HCT116 (cell line): ENCODE results near the gene RENBP. TPM values are rescaled to one million over a fixed set of nuclear protein-coding genes. Genes with fewer than 3 reads are reported as not detected.

Source experiments
- ATAC-seq: fragments of 200-7000 bp; cut with Tn5 transposase; 2 replicates; pipeline ENCODE4 v1.9.1; 2020; ENCODE audit warnings: mild to moderate bottlenecking, moderate library complexity
- BruUV-seq: library from RNA; stranded (reverse); fragments of 400-500 nt; replicated peaks from 2 replicates; lab custom pipeline; 2021; lab: Mats Ljungman, UMichigan
- CTCF ChIA-PET: fragments of 300-600 bp; sonication (Branson Sonifier 250); formaldehyde crosslinking; loops from one replicate; lab custom pipeline; 2021; ENCODE audit warnings: antibody characterized with exemption; lab: Charles Lee
- POLR2A ChIA-PET: fragments of 300-600, 350-600 bp; sonication (Branson Sonifier 250); formaldehyde crosslinking; loops from one replicate; lab custom pipeline; 2021; ENCODE audit warnings: antibody characterized with exemption; lab: Charles Lee
- RAD21 ChIA-PET, 2 experiments: fragments of 300-600 bp; sonication (Branson Sonifier 250); formaldehyde crosslinking; loops; one replicate each; lab custom pipeline; 2023; ENCODE audit warnings: low total read pairs in 2 of 2; ENCODE audit not compliant: uncharacterized antibody in 2 of 2, unreplicated experiment in 2 of 2, low non-redundant PET in 1 of 2; lab: Charles Lee
- DNase-seq: peaks from one replicate; pipeline ENCODE4 v3.0.0-alpha.2; 2010; ENCODE audit warnings: low read depth, low spot score
- H2AFZ ChIP-seq: fragments of 200-600 bp; shearing (Covaris generic), sonication (generic); 2 replicates; pipeline ENCODE4 v1.6.1; 2017; ENCODE audit warnings: low read depth, mixed run types, mixed read lengths, antibody characterized with exemption, low read length; ENCODE audit not compliant: poor library complexity, severe bottlenecking
- H3K27ac ChIP-seq: 2 replicates; pipeline ENCODE4 v1.5.1; 2012; ENCODE audit warnings: low read depth, low read length
- H3K27me3 ChIP-seq: fragments of 200-600 bp; sonication (generic); 2 replicates; pipeline ENCODE4 v1.6.1; 2016; ENCODE audit warnings: mixed run types, low read length, mixed read lengths; ENCODE audit not compliant: insufficient read depth
- H3K36me3 ChIP-seq, 2 experiments: fragments of 200-500 bp in 1 of 2; fragments of 200-600 bp in 1 of 2; sonication (Bioruptor generic) in 1 of 2; sonication (generic) in 1 of 2; 2 replicates each; pipeline versions ENCODE4 v1.5.1 to v1.6.1; 2014 to 2016; ENCODE audit warnings: low read length in 2 of 2, inconsistent platforms in 1 of 2, mixed read lengths in 1 of 2, mixed run types in 1 of 2; ENCODE audit not compliant: insufficient read depth in 2 of 2, control insufficient read depth in 1 of 2
- H3K4me1 ChIP-seq, 2 experiments: fragments of 200-600 bp in 1 of 2; sonication (generic) in 1 of 2; 2 replicates each; pipeline versions ENCODE4 v1.5.1 to v1.6.1; 2012 to 2017; ENCODE audit warnings: low read length in 2 of 2, inconsistent platforms in 1 of 2, mild to moderate bottlenecking in 1 of 2, mixed read lengths in 1 of 2, mixed run types in 1 of 2, moderate library complexity in 1 of 2; ENCODE audit not compliant: insufficient read depth in 2 of 2, control insufficient read depth in 1 of 2
- H3K4me2 ChIP-seq: fragments of 200-600 bp; sonication (generic); 2 replicates; pipeline ENCODE4 v1.6.1; 2017; ENCODE audit warnings: mixed run types, low read length, mixed read lengths
- H3K4me3 ChIP-seq, 2 experiments: fragments of 200-600 bp in 1 of 2; sonication (generic) in 1 of 2; replicated peaks in 1 of 2; 2 replicates each; pipeline ENCODE4 v1.5.1; 2011 to 2016; ENCODE audit warnings: low read length in 2 of 2, control low read depth in 1 of 2, low read depth in 1 of 2, mild to moderate bottlenecking in 1 of 2, mixed read lengths in 1 of 2, mixed run types in 1 of 2
- H3K79me2 ChIP-seq: fragments of 200-600 bp; sonication (generic); 2 replicates; pipeline ENCODE4 v1.6.1; 2017; ENCODE audit warnings: mild to moderate bottlenecking, mixed run types, low read length, moderate library complexity, mixed read lengths; ENCODE audit not compliant: insufficient read depth
- H3K9ac ChIP-seq: fragments of 200-600 bp; sonication (generic); 2 replicates; pipeline ENCODE4 v1.6.1; 2016; ENCODE audit warnings: low read length, mixed read lengths
- H3K9me2 ChIP-seq: fragments of 200-600 bp; sonication (generic), shearing (Covaris generic); 2 replicates; pipeline ENCODE4 v1.6.1; 2017; ENCODE audit warnings: mixed run types, mild to moderate bottlenecking, moderate library complexity; ENCODE audit not compliant: insufficient read depth
- H3K9me3 ChIP-seq, 2 experiments: fragments of 200-500 bp in 1 of 2; fragments of 200-600 bp in 1 of 2; sonication (Bioruptor generic) in 1 of 2; sonication (generic) in 1 of 2; 2 replicates each; pipeline ENCODE4 v1.6.1; 2014 to 2017; ENCODE audit warnings: low read length in 2 of 2, mixed read lengths in 2 of 2, inconsistent platforms in 1 of 2, low read depth in 1 of 2, mild to moderate bottlenecking in 1 of 2, mixed run types in 1 of 2, moderate library complexity in 1 of 2; ENCODE audit not compliant: control insufficient read depth in 1 of 2, insufficient read depth in 1 of 2
- H4K20me1 ChIP-seq: fragments of 200-600 bp; sonication (generic), shearing (Covaris generic); 2 replicates; pipeline ENCODE4 v1.6.1; 2017; ENCODE audit warnings: mixed run types, mild to moderate bottlenecking, moderate library complexity; ENCODE audit not compliant: insufficient read depth
- CBX3 ChIP-seq: IDR thresholded peaks from 2 replicates; pipeline ENCODE4 v1.6.1; 2012; ENCODE audit warnings: low read depth
- CEBPB ChIP-seq: IDR thresholded peaks from 2 replicates; pipeline ENCODE4 v1.6.1; 2012; ENCODE audit warnings: low read depth
- EGR1 ChIP-seq: IDR thresholded peaks from 2 replicates; pipeline ENCODE4 v1.6.1; 2012; ENCODE audit warnings: low read depth
- ELF1 ChIP-seq: IDR thresholded peaks from 2 replicates; pipeline ENCODE4 v1.6.1; 2012; ENCODE audit warnings: low read depth, borderline replicate concordance
- EZH2 ChIP-seq: fragments of 200-600 bp; sonication (generic); IDR thresholded peaks from 2 replicates; pipeline ENCODE4 v1.6.1; 2017; ENCODE audit warnings: antibody characterized with exemption, mixed run types
- EZH2phosphoT487 ChIP-seq: fragments of 200-600 bp; IDR thresholded peaks from 2 replicates; pipeline ENCODE4 v1.6.1; 2018; ENCODE audit warnings: antibody characterized with exemption, borderline replicate concordance
- FOSL1 ChIP-seq: IDR thresholded peaks from 2 replicates; pipeline ENCODE4 v1.6.1; 2012; ENCODE audit warnings: low read depth
- POLR2AphosphoS5 ChIP-seq: IDR thresholded peaks from 2 replicates; pipeline ENCODE4 v1.6.1; 2011; ENCODE audit warnings: mild to moderate bottlenecking, low read depth, low read length, moderate library complexity
- TCF7L2 ChIP-seq: IDR thresholded peaks from 2 replicates; pipeline ENCODE4 v1.7.0; 2011; ENCODE audit warnings: borderline replicate concordance, inconsistent platforms; ENCODE audit not compliant: insufficient read depth, insufficient read length; ENCODE audit errors: extremely low read depth
- ZFX ChIP-seq: fragments of 450-650 bp; IDR thresholded peaks from 2 replicates; pipeline ENCODE4 v1.6.1; 2017
- ZNF274 ChIP-seq: fragments of 200-500 bp; sonication (Bioruptor generic); IDR thresholded peaks from 2 replicates; pipeline ENCODE4 v1.6.1; 2014; ENCODE audit warnings: mild to moderate bottlenecking, low read depth, low read length, inconsistent platforms
- intact Hi-C: fragments of 100-400 bp; cut with micrococcal nuclease; formaldehyde crosslinking; loops from 2 replicates; pipeline ENCODE4 v1.10.0; 2022
- total RNA-seq: library from RNA; stranded (reverse); gene quantifications from one replicate; pipeline ENCODE4 v1.2.1, GENCODE V29; 2021; ENCODE audit not compliant: unreplicated experiment
- TF ChIP-seq, protein P1 (sequence below): IDR thresholded peaks from 2 replicates; pipeline ENCODE4 v1.6.1; 2012
- TF ChIP-seq, protein P2 (sequence below): IDR thresholded peaks from 2 replicates; pipeline ENCODE4 v1.6.1; 2012; ENCODE audit warnings: low read depth
- TF ChIP-seq, protein P3 (sequence below), 3 experiments: fragments of 200-600 bp in 1 of 3; sonication (generic) in 1 of 3; IDR thresholded peaks in 2 of 3; conservative IDR thresholded peaks in 1 of 3; 2 replicates each; pipeline ENCODE4 v1.5.1; 2012 to 2017; ENCODE audit warnings: low read depth in 2 of 3, low read length in 2 of 3, antibody characterized with exemption in 1 of 3, borderline replicate concordance in 1 of 3, control low read depth in 1 of 3, mild to moderate bottlenecking in 1 of 3, mixed read lengths in 1 of 3, mixed run types in 1 of 3, moderate library complexity in 1 of 3; ENCODE audit not compliant: insufficient read depth in 1 of 3
- TF ChIP-seq, protein P4 (sequence below): IDR thresholded peaks from 2 replicates; pipeline ENCODE4 v1.6.1; 2012

RENBP gene
- total RNA-seq, 1 experiment from 2014 or later, result 1.3 TPM

DNA sequence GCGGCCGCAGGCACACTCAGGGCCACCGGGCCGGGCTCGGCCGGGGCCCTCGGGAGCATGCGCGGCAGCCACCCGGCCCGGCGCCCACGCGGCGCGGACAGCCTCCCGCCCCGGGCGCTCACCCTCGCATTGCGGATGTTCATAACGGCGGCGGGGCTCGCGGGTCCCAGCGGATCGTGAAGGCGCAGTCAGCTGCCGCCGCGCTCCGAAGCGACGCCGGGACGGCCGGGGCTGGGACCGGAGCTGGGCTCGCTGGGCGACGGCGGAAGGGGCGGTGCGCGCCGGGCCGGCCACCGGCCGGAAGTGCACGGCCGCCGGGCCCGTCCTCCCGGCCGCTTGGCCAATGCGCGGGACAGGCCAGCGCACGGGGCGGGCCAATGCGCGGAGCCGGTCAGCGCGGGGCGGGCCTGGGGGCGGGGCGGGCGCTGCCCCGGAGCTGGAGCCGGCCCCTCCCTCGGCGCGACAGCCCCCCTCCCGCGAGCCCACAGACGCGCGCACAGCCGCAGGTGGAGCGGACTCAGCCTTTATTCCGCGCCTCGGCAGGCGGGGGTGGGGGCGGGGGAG, 9.6 kb downstream of the RENBP start, which contains the start of gene NAA10:
NAA10 (minus strand) TSS at position 276 of the 564 bp plus-strand sequence; CDS start at position 143, 133 bp downstream.
- POLR2A ChIA-PET, result interaction anchor here (0.7 to 0.8 kb wide), 2 partner anchors 10 to 12 kb away, joined by 3 read pairs; no protein-coding TSS in a partner anchor

More for the DNA sequence above, 9.6 kb downstream of the RENBP start, which contains the start of gene NAA10:
- RAD21 ChIA-PET, result no interaction called here
- Histone ChIP-seq H3K4me3 (peak within 1 kb of the TSS; percentile 71 to 77), H4K20me1 (no peaks in the 10 kb centered on the region), H3K9me3 (no peaks in the 10 kb centered on the region), H3K4me1 (peaks cover 4 to 13% of the 10 kb centered on the region in 2 experiments; a peak in 3 of 4 replicates), H3K79me2 (peaks cover 30% of the 10 kb centered on the region), H2AFZ (no peak within 1 kb of the TSS), H3K4me2 (peak within 1 kb of the TSS; percentile 80), H3K9me2 (no peaks in the 10 kb centered on the region), H3K27ac (peak within 1 kb of the TSS; percentile 74), H3K9ac (peak within 1 kb of the TSS; percentile 81), H3K27me3 (no peaks in the 10 kb centered on the region), H3K36me3 (peaks cover 0 to 5% of the 10 kb centered on the region in 2 experiments; a peak in 2 of 4 replicates)
- intact Hi-C loops, result no loop called here
- TF ChIP-seq, protein P1, sequence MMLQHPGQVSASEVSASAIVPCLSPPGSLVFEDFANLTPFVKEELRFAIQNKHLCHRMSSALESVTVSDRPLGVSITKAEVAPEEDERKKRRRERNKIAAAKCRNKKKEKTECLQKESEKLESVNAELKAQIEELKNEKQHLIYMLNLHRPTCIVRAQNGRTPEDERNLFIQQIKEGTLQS, result no peak
- TF ChIP-seq, protein P2, sequence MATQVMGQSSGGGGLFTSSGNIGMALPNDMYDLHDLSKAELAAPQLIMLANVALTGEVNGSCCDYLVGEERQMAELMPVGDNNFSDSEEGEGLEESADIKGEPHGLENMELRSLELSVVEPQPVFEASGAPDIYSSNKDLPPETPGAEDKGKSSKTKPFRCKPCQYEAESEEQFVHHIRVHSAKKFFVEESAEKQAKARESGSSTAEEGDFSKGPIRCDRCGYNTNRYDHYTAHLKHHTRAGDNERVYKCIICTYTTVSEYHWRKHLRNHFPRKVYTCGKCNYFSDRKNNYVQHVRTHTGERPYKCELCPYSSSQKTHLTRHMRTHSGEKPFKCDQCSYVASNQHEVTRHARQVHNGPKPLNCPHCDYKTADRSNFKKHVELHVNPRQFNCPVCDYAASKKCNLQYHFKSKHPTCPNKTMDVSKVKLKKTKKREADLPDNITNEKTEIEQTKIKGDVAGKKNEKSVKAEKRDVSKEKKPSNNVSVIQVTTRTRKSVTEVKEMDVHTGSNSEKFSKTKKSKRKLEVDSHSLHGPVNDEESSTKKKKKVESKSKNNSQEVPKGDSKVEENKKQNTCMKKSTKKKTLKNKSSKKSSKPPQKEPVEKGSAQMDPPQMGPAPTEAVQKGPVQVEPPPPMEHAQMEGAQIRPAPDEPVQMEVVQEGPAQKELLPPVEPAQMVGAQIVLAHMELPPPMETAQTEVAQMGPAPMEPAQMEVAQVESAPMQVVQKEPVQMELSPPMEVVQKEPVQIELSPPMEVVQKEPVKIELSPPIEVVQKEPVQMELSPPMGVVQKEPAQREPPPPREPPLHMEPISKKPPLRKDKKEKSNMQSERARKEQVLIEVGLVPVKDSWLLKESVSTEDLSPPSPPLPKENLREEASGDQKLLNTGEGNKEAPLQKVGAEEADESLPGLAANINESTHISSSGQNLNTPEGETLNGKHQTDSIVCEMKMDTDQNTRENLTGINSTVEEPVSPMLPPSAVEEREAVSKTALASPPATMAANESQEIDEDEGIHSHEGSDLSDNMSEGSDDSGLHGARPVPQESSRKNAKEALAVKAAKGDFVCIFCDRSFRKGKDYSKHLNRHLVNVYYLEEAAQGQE, result no peak
- TF ChIP-seq EGR1 (no peak), ZFX (0 out of 2 replicates have a peak, but pooled peaks have one; percentile 30), CBX3 (no peak), TCF7L2 (no peak), POLR2AphosphoS5 (peak; percentile 47), CEBPB (no peak), EZH2phosphoT487 (no peak), ELF1 (no peak), ZNF274 (no peak), FOSL1 (no peak), EZH2 (no peak)
- TF ChIP-seq, protein P3, sequence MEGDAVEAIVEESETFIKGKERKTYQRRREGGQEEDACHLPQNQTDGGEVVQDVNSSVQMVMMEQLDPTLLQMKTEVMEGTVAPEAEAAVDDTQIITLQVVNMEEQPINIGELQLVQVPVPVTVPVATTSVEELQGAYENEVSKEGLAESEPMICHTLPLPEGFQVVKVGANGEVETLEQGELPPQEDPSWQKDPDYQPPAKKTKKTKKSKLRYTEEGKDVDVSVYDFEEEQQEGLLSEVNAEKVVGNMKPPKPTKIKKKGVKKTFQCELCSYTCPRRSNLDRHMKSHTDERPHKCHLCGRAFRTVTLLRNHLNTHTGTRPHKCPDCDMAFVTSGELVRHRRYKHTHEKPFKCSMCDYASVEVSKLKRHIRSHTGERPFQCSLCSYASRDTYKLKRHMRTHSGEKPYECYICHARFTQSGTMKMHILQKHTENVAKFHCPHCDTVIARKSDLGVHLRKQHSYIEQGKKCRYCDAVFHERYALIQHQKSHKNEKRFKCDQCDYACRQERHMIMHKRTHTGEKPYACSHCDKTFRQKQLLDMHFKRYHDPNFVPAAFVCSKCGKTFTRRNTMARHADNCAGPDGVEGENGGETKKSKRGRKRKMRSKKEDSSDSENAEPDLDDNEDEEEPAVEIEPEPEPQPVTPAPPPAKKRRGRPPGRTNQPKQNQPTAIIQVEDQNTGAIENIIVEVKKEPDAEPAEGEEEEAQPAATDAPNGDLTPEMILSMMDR (IDR thresholded peaks at IDR 0.05 in 2 of 3, conservative IDR thresholded peaks at IDR 0.05 in 1 of 3; ENCODE audit: borderline replicate concordance in 1 of 3, insufficient read depth in 1 of 3, low read depth in 2 of 3, low read length in 2 of 3), result no peak
- TF ChIP-seq, protein P4, sequence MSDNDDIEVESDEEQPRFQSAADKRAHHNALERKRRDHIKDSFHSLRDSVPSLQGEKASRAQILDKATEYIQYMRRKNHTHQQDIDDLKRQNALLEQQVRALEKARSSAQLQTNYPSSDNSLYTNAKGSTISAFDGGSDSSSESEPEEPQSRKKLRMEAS, result no peak
- ATAC-seq (peak; percentile 96), DNase-seq (no peak)
- CTCF ChIA-PET, result interaction anchor here (1.0 kb wide), 1 partner anchor 12 kb away, joined by 6 read pairs; no protein-coding TSS in a partner anchor
- no TSS peak for BruUV-seq
